GM23248 (cell line): ENCODE data around the gene ZNF705A.
"Not testable (repeated sequence)": the region's sequence is repeated elsewhere in the genome, so short reads cannot be mapped to it uniquely, and the experiment has no call there.

Experiments
- EZH2 ChIP-seq: fragments of 200-600 bp; sonication (generic); IDR thresholded peaks from 2 replicates; pipeline ENCODE4 v1.6.1; 2018; ENCODE audit warnings: antibody characterized with exemption, mild to moderate bottlenecking; ENCODE audit not compliant: insufficient read depth, poor library complexity, severe bottlenecking
- EZH2phosphoT487 ChIP-seq: fragments of 200-600 bp; sonication (generic); IDR thresholded peaks from 2 replicates; pipeline ENCODE4 v1.6.1; 2018; ENCODE audit warnings: antibody characterized with exemption, moderate library complexity, mild to moderate bottlenecking, low read depth; ENCODE audit not compliant: insufficient read depth

GRCh38 chr12:8223646-8224045, 66.8 kb downstream of the ZNF705A start:
- TF ChIP-seq EZH2, EZH2phosphoT487: not testable (repeated sequence)
